ENCODE results near the gene SCARB1. TPM values are rescaled to one million over a fixed set of nuclear protein-coding genes. Genes with fewer than 3 reads are reported as not detected.

Gene SCARB1
- total RNA-seq, 2 experiments from 2014 or later = 36.2 to 38.1 TPM

- Mint-ChIP-seq H3K4me3 (no peak overlapping the region), H3K36me3 (ENCODE audit: low read depth) (peaks cover 4% of the 10 kb centered on the region), H3K27ac (no peak overlapping the region), H3K9me3 (no peaks in the 10 kb centered on the region), H3K4me1 (ENCODE audit: low read depth) (no peaks in the 10 kb centered on the region), H3K27me3 (no peaks in the 10 kb centered on the region)
- intact Hi-C loops (cut with micrococcal nuclease) = no loop called here
- CTCF ChIA-PET = interaction anchor here (1.2 kb wide), 1 partner anchor 8 kb away, joined by 3 read pairs; no protein-coding TSS in a partner anchor
- POLR2A ChIA-PET = no interaction called here
- ATAC-seq (no peak), DNase-seq (no peak)
- no peak for TF ChIP-seq CTCF (IDR thresholded peaks at IDR 0.05)
These were observed 27.8 kb downstream of the SCARB1 start for GRCh38 chr12:124835656-124836410.

- CTCF ChIA-PET = no interaction called here
- Mint-ChIP-seq H3K4me3 (no peak overlapping the region), H3K27ac (no peak overlapping the region), H3K36me3 (ENCODE audit: low read depth) (peaks cover 6% of the 10 kb centered on the region), H3K9me3 (peaks cover 6% of the 10 kb centered on the region), H3K27me3 (no peaks in the 10 kb centered on the region), H3K4me1 (ENCODE audit: low read depth) (no peaks in the 10 kb centered on the region)
- POLR2A ChIA-PET = no interaction called here
- DNase-seq (no peak), ATAC-seq (no peak)
- no peak for TF ChIP-seq CTCF (IDR thresholded peaks at IDR 0.05)
- intact Hi-C loops (cut with micrococcal nuclease) = no loop called here
These were observed 28.8 kb downstream of the SCARB1 start for GRCh38 chr12:124834822-124835221.

- H3K27me3 Mint-ChIP-seq = no peaks in the 10 kb centered on the region
- no peak for DNase-seq
- peaks cover 3% of the 10 kb centered on the region for H3K4me1 Mint-ChIP-seq (ENCODE audit: low read depth)
- TF ChIP-seq CTCF (IDR thresholded peaks at IDR 0.05) = no peak
- H3K36me3 Mint-ChIP-seq (ENCODE audit: low read depth) = peaks cover 8% of the 10 kb centered on the region
- no peak overlapping the region for H3K27ac Mint-ChIP-seq
- peaks cover 7% of the 10 kb centered on the region for H3K9me3 Mint-ChIP-seq
- H3K4me3 Mint-ChIP-seq = no peak overlapping the region
- CTCF ChIA-PET = no interaction called here
- intact Hi-C loops (cut with micrococcal nuclease) = no loop called here
- POLR2A ChIA-PET = no interaction called here
- no peak for ATAC-seq
These were observed 30.0 kb downstream of the SCARB1 start for GRCh38 chr12:124833693-124834122.

- H3K27me3 Mint-ChIP-seq = no peaks in the 10 kb centered on the region
- POLR2A ChIA-PET = no interaction called here
- no peak overlapping the region for H3K27ac Mint-ChIP-seq
- no peak for ATAC-seq
- TF ChIP-seq CTCF (IDR thresholded peaks at IDR 0.05) = no peak
- H3K36me3 Mint-ChIP-seq (ENCODE audit: low read depth) = peaks cover 8% of the 10 kb centered on the region
- intact Hi-C loops (cut with micrococcal nuclease) = no loop called here
- peaks cover 7% of the 10 kb centered on the region for H3K9me3 Mint-ChIP-seq
- CTCF ChIA-PET = no interaction called here
- no peak overlapping the region for H3K4me3 Mint-ChIP-seq
- no peak for DNase-seq
- peaks cover 9% of the 10 kb centered on the region for H3K4me1 Mint-ChIP-seq (ENCODE audit: low read depth)
These were observed 30.8 kb downstream of the SCARB1 start for GRCh38 chr12:124832856-124833255.

GRCh38 chr12:124831590-124831989 lies 32.1 kb downstream of the SCARB1 start:
- POLR2A ChIA-PET = no interaction called here
- H3K27ac Mint-ChIP-seq = no peak overlapping the region

More at GRCh38 chr12:124831590-124831989, 32.1 kb downstream of the SCARB1 start:
- no peak for TF ChIP-seq CTCF (IDR thresholded peaks at IDR 0.05)
- Mint-ChIP-seq H3K27me3 (no peaks in the 10 kb centered on the region), H3K4me3 (no peak overlapping the region), H3K36me3 (ENCODE audit: low read depth) (peaks cover 8% of the 10 kb centered on the region), H3K9me3 (peaks cover 7% of the 10 kb centered on the region), H3K4me1 (ENCODE audit: low read depth) (peaks cover 11% of the 10 kb centered on the region)
- intact Hi-C loops (cut with micrococcal nuclease) = no loop called here
- CTCF ChIA-PET = no interaction called here
- DNase-seq = no peak
- no peak for ATAC-seq
